ENCODE results near the gene ARHGAP8.
"Not testable (repeated sequence)": the region's sequence is repeated elsewhere in the genome, so short reads cannot be mapped to it uniquely, and the experiment has no call there.

The ARHGAP8 gene

DNA sequence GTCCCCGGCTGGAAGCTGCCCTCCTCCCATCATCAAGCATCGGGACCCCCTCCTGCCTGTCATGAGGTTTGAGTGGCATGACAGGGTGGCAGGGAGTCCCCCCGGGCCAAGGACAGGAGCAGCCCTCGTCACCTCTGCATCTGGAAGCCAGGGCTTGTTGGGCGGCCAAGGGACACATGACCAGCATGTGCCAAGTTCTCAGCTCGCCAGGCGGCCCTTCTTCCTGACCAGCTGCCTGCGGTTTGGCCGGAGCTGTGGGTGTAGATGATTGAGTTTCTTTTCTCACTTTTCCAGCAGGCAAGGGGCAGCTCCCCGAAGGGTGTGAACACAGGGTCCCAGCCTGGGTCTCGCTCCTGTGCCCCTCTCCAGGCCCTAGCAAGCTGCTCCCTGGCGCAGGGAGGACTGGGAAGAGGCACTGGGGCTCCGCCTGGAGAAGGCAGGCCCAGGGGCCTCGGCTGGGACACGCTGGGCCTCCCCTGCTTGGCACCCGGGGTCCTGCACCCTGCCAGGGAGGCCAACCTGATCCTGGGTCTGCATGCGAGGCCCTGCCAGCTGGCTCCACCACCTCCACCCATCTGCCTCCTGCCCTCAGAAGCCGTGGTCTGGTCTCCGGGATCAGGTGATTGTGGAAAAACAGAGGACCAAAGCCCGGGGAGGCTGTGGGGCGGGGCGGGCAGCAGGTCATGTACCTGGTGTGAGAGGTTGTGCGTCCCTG, 13.4 kb downstream of the ARHGAP8 start:
- no peak for DNase-seq (ENCODE audit: low read depth in 2 of 2)

DNA sequence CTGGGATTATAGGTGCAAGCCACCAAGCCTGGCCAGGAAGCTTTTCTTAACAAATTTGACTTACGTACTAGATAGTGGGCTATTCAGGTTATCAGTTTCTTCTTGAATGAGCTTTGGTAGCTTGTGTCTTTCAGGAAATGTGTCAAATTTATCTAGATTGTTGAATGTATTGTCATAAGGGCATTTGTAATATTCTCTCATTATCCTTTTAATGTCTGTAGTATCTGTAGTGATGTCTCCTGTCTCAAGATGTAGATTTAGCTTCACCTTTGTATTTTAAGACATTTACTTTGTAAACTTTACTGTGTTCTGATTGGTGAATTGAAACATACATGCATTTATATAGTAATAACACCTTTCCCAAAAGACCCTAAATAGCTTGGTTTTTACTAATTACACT, 20.7 kb downstream of the ARHGAP8 start:
- no peak for DNase-seq (ENCODE audit: low read depth in 2 of 2)

GRCh38 chr22:44775862-44776261, 23.5 kb downstream of the ARHGAP8 start:
- DNase-seq (ENCODE audit: low read depth in 2 of 2) = no peak

DNA sequence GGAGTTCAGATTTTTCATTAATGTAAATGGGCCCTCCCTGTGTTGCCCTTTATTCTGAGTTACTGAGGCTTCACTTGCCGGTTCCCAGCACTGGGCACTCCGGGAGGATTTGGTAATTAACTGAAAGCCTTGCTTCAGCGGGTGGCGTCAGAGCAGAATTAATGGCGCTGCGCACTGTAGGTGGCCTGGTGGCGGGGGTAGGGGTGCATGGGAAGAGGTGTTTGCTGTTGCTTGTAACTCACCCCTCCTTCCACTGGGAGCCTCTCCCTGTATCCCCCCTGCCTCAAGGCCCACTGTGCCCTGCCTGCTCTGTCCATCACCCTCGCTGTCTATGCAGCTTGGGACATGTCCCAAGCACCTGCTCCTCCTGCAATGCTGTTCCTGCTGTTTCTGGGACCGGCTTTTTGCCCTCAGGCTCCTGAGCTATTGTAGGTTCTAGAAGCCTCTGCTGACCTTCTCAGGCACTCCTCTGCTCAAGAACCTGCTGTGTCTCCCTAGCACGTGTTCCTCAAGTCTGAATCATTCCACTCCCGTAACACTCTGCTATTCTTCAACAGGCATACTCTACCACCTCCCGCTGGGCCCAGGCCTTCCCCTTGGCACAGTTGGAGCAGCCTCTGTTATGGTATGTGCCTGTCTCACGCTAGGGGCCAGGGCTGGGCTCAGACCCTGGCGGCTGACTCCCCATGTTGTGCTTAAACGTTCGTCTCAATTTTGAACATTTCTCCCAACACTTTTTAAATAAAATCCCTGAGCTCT, 24.4 kb downstream of the ARHGAP8 start:
- no peak for DNase-seq (ENCODE audit: low read depth in 2 of 2)

- no peak for DNase-seq (ENCODE audit: low read depth in 2 of 2)
These were observed 25.0 kb downstream of the ARHGAP8 start for GRCh38 chr22:44777364-44777755.

DNA sequence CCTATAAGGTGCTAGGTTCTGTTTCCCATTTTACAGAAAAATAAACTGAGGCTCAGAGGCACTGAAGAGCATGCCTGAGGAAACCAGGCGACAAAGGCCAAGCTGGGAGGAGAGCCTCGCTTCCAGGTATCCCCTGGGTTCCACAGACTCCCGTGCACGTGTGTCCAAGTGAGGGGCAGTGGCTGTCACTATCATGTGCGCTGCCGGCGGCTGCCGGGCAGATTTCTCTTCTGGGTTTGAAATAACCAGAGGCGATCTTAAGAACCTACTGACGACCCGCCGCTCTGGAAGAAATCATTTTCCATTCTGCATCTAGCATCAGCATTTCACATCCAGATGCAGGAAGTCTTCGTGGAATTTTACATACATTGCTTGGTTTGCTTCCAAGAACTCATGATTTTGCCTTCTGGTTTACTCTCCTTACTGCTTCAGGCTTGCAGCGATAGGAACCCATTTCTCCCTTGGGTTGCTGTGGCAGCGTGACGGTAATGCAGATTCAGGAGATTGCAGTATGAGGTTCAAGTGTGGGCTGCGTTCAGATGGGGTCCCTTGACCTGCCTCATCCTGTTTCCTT, 28.6 kb downstream of the ARHGAP8 start:
- DNase-seq (ENCODE audit: low read depth in 2 of 2) = no peak

DNA sequence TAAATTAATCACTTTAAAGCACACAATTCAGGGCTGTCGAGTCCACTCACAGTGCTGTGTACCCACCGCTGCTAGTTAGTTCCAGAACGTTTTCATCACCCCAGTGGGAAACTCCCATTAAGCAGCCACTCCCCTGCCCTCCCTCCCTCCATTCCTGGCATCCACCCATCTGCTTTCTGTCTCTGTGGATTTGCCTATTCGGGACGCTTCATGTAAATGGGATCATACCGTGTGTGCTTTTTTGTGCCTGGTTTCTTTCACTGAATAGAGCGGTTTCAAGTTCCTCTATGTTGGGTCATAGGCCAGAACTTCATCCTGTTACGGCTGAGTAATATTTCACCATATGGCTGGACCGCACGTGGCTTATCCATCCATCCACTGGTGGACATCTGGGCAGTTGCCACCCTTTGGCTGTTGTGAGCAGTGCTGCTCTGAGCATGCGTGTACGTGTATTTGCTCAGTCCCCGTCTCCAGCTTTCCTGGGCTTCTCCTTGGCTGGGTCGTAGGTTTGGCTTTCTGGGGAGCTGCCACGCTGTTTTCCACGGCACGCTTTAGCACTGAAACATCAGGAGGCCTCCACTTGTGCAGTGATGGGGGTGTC, 30.1 kb downstream of the ARHGAP8 start:
- no peak for DNase-seq (ENCODE audit: low read depth in 2 of 2)

DNA sequence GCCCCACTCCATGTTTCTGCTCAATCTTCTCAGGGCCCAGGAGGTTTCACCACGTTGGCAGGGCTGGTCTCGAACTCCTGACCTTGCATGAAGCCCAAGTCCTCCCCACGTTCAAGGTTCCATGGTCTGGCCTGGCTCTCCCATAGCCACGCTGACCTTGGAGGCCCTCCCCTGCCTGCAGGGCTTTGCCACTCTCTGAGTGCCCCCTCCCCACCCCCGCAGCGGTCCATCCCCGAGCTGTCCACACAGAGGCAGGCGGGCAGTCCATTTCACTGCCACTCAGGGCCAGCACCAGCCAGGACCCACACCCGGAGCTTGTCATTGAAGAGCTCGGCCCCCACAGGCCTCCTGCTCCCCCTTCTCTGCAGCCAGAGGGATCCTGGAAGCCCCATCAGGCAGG, 30.7 kb downstream of the ARHGAP8 start:
- DNase-seq (ENCODE audit: low read depth in 2 of 2) = no peak

DNA sequence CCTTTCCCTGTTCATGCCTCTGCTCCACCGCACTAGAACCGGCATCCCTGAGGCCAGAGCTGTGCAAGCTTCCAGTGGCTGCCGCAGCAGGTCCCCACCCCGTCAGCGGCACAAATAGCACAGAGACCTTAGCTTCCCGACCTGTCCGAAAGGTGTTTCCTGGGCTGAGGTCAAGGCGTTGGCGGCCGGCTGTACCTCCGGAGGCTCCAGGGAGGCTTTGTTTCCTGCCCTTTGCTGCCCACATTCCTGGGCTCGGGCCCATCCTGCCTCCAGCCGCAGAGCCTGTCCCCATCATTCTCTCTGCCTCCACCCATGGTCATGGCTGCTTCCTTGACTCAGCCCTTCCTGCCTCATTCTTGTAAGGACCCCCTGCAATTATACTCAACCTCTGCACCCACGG, 31.2 kb downstream of the ARHGAP8 start:
- DNase-seq (ENCODE audit: low read depth in 2 of 2) = no peak

GRCh38 chr22:44786136-44786535, 33.8 kb downstream of the ARHGAP8 start:
- no peak for DNase-seq (ENCODE audit: low read depth in 2 of 2)

- DNase-seq (ENCODE audit: low read depth in 2 of 2) = no peak
These were observed 34.2 kb downstream of the ARHGAP8 start for GRCh38 chr22:44786610-44787009.

DNA sequence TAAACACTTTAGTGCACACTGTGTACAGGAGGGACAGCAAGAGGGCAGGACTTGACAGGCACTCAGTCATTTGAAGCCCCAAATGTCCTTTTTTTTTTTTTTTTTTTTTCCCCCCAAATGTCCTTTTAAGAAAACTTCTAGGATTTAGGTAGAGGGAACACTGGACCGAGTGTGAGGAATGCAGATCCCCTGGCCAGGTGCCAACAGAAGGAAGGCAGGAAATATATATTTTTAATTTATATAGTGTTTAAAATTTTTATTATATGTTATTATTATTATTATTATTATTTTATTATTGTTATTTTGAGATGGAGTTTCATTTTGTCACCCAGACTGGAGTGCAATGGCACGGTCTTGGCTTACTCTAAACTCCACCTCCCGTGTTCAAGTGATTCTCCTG, 35.5 kb downstream of the ARHGAP8 start:
- DNase-seq (ENCODE audit: low read depth in 2 of 2) = no peak

GRCh38 chr22:44793106-44793505, 40.7 kb downstream of the ARHGAP8 start:
- no peak for DNase-seq (ENCODE audit: low read depth in 2 of 2)

DNA sequence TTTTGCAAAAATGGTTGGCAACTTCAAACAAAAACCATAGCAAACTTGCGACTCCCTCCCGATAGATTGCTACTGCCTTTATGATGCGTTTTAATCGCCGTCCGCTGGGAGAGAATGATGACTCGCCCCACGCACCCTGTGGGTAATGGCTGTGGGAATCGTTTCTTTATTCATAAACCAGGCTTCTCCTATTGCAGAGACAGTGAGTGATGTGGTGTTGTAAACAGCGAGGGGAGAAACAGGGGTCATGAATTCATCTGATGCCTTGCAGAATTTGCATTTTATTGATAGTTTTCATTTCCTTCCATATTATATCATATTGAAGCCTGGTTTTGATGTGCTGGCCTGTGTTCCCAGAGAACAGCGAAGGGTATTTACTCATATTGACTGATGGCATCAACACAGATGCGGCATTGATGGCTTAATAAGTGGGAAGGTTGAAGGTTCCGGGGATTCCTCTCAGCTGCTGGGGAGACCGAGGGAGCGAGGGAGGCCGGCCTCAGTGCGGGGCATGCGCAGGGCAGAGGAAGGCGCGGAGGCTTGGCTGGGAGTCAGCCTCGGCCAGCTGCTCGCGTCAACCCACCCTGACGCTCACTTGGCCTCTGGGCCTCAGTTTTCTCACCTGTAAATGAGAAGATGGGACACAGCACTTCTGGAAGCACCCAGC, 41.3 kb downstream of the ARHGAP8 start:
- DNase-seq (ENCODE audit: low read depth in 2 of 2) = no peak

DNA sequence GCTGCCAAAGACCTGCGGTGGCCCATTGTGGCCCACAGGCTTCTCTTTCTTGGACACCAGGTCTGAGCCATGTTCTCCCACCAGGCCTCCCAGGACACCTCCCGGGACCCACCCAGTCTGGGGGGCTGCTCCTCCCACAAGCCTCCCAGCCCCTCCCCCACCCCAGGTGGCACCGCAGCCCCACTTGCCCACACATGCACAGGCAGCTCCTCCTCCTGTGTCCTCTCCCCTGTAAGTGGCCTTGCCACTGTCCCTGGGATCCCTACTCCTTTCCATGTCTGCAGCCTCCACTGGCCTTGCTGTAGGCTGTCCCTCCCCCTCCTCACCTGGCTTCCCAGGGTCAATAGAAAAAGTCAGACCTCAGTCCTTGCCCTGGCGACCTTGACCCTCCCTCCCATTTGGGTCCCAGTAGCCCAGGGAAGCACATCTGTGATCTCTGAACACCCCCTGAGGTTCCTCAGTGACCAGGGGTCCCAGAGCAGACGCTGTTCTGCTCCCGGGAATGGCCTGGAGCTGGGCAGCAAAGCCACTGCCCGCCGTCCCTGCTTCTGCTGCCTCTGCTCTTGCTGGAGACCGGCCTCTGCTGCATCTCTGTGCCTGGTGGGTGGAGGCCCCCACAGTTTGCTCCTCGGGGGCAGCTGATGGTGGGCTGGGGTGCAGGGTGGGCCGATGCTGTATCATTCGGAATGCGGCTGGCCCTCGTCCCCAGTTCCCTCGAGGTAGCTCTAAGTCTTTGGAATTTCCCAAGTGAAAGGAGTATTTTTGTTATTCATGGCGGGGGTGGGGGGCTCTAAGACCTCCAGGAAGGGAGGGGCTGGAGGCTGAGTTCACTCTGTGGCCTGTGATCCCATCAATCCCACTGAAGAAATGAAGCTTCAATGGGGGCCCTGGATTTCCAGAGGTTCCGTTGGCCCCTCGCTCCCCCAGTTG, 43.6 kb downstream of the ARHGAP8 start:
- DNase-seq (ENCODE audit: low read depth in 2 of 2) = no peak

DNA sequence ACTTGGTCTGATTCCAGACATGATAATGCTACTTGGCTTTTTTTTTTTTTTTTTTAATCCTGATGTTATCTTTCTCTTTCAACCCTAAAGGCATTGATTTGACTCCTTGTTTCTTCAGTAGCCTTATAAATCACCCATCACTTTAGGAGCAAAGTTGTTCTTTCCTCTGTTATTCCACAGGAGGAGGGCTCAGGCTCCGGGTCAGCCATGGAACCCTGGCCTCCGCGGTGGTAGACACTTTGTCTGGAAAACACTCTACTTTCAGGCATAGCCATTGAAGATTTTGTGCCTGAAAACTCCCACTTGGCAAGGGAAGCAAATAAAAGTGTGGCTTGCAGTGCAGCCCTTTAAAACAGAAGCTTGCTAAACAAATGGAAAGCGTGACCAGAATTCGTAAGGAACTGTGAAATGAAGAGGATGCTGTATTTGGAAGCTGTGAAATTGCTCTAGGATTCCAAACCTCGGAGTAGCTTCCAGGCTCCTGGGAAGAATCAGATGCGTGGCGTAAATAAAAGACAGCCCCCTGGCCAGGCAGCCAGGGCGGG, 44.9 kb downstream of the ARHGAP8 start:
- DNase-seq (ENCODE audit: low read depth in 2 of 2) = no peak

GRCh38 chr22:44799077-44799945, 46.9 kb downstream of the ARHGAP8 start:
- no peak for DNase-seq (ENCODE audit: low read depth in 2 of 2)

- not testable (repeated sequence) for DNase-seq (ENCODE audit: low read depth in 2 of 2)
These were observed 47.7 kb downstream of the ARHGAP8 start for GRCh38 chr22:44799946-44800634.

GRCh38 chr22:44801476-44801875, 49.1 kb downstream of the ARHGAP8 start:
- DNase-seq (ENCODE audit: low read depth in 2 of 2) = no peak
